ENCODE data around the gene ODAD3.
"Not testable (repeated sequence)": the region's sequence is repeated elsewhere in the genome, so short reads cannot be mapped to it uniquely, and the experiment has no call there.

The ODAD3 gene

DNA sequence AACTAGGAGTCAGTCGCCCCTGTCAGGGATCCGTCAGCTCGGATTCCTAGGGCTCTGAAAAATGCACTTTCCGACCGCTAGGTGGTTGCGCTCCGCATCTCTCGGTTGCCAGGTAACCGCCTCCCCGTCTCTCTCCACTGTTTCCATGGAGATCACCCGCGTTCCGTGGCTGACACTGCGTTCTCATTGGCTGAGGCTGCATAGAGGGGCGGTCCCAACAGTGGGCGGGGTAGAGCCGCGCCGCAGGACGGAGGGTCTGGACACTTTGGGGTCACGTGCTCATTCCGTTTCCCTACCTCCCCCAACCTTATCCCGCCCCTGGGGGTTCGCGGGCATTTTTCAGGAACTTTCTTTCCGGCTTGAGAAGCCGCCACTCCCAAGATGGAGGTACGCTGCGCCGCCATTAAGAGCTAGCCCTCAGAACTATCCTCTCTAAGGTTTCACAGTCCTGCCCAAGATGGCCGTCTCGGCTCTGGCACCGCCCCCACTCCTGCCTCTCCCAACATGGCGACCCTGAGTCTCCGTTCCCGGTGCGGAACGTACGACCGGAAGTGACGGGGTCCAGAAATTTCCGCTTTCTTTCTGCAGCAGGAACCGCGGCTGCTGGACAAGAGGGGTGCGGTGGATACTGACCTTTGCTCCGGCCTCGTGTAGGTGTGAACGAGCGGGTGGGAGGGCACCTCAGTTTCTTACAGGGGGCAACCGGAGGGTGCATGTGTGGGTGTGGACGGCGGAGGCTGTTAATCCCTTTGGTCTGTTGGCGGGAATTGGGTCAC lies at the start of gene ODAD3, which contains the start of gene PRKCSH:
ODAD3 (minus strand) TSS at position 65 of the 776 bp plus-strand sequence. CDS start 105 bp downstream, outside the sequence.
PRKCSH (plus strand) TSS at position 579 of the 776 bp plus-strand sequence. CDS start 483 bp downstream, outside the sequence.
- H3K27me3 Mint-ChIP-seq: no peaks in the 10 kb centered on the region
- peaks cover 36% of the 10 kb centered on the region for H3K4me1 Mint-ChIP-seq
- H3K27ac Mint-ChIP-seq: peak within 1 kb of the TSS; percentile 94
- ATAC-seq: peak; percentile 97
- H3K9me3 Mint-ChIP-seq: no peaks in the 10 kb centered on the region
- peak within 1 kb of the TSS; percentile 96 for H3K4me3 Mint-ChIP-seq
- peaks cover 27% of the 10 kb centered on the region for H3K36me3 Mint-ChIP-seq

DNA sequence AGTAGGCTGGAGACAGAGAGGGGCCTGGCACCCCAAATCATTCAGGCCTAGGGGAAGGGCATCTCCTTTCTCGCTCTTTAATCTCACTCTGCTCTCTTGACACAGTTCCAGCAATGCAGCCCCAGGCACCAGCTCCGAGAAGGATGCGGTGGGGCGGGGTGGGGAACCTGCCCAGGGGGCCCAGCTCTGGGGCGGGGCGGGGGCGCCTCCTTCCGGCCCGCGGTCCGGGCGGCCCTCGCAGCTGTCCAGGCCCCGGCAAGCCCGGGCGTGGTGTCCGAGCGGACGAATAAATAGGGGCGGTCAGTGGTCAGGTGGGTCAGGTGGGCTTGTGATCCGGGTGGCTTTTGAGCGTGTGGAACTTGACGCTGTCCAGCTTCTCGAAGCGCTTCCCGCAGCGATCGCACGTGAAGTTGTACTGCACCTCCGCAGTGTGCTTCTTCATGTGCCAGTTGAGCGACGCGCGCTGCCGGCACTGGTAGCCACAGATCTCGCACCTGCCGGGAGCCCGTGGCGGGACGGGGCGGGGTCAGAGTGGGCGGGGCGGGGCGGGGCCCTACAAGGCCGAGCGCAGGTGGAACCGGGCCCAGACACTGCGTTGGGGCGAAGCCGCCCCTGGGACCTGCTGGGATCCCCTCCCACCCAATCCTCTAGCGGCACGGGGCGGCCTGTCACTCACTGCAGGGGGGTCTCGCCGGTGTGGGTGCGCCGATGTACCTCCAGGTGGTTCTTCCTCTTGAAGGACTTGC lies 48.6 kb upstream of the ODAD3 start:
- no peaks in the 10 kb centered on the region for H3K9me3 Mint-ChIP-seq
- no peak overlapping the region for H3K4me3 Mint-ChIP-seq
- no peak for ATAC-seq
- peak overlapping the region; percentile 88 for H3K27ac Mint-ChIP-seq
- H3K27me3 Mint-ChIP-seq: peaks cover 33% of the 10 kb centered on the region
- peaks cover 31% of the 10 kb centered on the region for H3K4me1 Mint-ChIP-seq
- H3K36me3 Mint-ChIP-seq: peaks cover 25% of the 10 kb centered on the region

DNA sequence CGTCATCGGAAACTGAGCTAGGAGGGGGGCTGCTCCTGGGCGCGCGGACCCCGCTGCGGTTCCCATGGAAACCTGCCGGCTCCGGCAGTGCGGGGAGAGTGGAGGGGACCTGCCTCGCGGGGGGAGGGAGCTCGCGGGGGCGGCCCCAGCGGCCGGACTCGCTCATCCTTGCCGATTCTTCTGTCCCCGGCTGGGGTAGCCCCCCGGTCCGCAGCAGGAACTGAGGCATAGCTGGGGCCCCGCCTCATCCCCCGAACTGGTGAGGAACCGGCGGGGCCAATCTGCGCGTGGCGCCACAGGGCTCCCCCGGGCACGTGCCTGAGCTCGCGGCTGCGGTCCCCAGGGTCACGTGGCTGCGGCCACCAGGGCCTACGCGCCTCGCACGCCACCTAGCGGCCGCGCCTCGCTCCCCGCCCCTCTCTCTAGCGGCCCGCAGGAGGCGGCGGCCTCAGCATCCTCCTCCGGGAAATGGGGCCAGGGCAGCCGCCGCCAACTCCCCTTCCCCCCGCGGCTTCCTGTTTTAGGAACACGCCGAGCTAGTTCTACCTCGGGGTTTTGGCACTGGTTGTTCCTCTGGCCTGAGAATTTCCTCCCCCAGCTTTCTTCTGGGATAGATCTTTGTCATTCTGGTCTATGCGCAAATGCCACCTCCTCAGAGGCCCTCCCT lies 47.6 kb upstream of the ODAD3 start:
- Mint-ChIP-seq H3K4me1 (peaks cover 35% of the 10 kb centered on the region), H3K4me3 (peak overlapping the region; percentile 81), H3K36me3 (peaks cover 23% of the 10 kb centered on the region), H3K27me3 (peaks cover 38% of the 10 kb centered on the region), H3K27ac (peak overlapping the region; percentile 88), H3K9me3 (no peaks in the 10 kb centered on the region)
- peak; percentile 85 for ATAC-seq

DNA sequence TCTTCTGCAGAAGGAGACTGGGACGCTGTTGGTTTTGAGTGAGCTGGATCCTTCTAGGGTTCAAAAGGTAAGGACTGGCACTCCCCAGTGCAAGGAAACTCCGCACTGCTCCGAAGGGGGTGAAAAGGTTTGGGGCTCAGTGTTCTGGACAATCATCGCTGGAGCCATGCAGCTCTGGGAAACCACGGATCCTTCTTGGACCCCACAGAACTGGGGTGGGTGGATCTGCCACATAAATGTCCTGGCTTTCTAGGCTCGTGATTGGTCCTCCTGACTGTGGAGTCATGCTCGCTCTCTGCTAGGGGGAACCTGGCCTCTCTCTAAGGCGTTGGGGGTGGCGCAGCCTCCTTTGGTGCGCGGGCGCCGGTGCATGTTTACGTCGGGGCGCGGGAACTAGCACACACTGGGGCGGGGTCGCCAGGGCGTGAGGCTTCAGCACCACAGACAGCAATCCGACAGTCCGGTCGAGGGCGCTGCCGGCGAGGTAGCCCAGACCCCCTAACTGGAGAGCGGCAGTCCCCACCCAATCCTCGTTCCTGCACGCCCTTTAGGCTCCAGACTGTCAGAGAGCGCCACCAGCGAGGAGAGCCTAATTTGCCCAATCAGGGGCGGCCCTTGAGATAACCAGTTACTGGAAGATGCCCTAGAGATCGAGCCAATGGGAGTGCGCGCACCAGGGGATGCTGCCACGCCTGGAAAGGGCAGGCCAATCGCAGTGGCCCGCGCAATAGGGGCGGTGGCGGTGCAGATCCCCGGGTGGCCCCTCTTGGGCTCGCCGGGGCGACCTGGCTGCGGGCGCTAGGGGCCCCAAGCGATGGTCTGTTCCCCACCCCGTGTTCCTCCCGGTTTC lies 46.8 kb upstream of the ODAD3 start:
- ATAC-seq: peak; percentile 82
- Mint-ChIP-seq H3K9me3 (no peaks in the 10 kb centered on the region), H3K27me3 (peaks cover 38% of the 10 kb centered on the region), H3K27ac (peak overlapping the region; percentile 88), H3K4me1 (peaks cover 35% of the 10 kb centered on the region), H3K36me3 (peaks cover 16% of the 10 kb centered on the region), H3K4me3 (peak overlapping the region; percentile 81)

DNA sequence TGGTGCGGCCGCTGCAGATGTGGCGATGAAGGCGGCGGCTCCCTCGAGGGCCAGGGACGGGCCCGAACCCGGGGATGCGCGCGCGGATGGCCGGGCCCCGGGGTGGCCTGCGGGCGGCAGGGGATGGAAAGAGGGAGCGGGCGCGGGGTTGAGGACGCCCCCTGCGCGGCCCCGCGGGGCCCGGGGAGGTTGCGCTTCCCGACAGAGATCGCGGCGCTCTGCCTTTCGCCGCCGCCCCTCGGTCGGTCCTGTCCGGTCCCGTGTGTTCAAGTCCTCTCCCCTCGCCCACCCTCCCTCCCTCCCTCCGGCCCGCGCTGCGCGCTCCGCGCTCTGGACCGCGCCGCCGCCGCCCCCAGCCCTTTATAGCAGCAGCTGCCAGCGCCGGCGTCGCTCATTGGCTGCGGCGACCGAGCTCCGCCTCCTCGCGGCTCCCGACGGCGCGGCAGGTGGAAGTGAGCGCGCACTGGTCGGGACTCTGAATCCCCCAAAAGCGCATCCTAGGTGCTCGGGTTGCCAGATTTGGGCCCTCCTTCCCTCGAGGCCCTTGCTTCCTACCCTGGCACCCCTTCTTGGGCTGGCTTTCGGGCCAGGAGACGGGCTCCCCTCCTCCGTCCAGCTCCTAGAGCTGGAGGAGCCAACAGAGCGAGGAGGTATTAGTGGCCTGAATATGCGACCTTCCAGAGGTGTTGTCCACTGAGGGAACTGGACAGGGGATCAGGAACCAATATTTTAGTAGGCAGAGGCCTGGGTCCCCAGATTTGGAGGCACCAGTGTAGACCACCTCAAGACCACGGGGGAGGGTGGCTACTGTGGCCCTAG lies 46.0 kb upstream of the ODAD3 start, which contains the start of gene ELAVL3:
ELAVL3 (minus strand) TSS at position 332 of the 819 bp plus-strand sequence. CDS start 438 bp downstream, outside the sequence.
- Mint-ChIP-seq H3K9me3 (no peaks in the 10 kb centered on the region), H3K4me1 (peaks cover 35% of the 10 kb centered on the region), H3K27me3 (peaks cover 38% of the 10 kb centered on the region), H3K36me3 (peaks cover 16% of the 10 kb centered on the region), H3K27ac (no peak within 1 kb of the TSS), H3K4me3 (peak within 1 kb of the TSS; percentile 81)
- ATAC-seq: no peak

DNA sequence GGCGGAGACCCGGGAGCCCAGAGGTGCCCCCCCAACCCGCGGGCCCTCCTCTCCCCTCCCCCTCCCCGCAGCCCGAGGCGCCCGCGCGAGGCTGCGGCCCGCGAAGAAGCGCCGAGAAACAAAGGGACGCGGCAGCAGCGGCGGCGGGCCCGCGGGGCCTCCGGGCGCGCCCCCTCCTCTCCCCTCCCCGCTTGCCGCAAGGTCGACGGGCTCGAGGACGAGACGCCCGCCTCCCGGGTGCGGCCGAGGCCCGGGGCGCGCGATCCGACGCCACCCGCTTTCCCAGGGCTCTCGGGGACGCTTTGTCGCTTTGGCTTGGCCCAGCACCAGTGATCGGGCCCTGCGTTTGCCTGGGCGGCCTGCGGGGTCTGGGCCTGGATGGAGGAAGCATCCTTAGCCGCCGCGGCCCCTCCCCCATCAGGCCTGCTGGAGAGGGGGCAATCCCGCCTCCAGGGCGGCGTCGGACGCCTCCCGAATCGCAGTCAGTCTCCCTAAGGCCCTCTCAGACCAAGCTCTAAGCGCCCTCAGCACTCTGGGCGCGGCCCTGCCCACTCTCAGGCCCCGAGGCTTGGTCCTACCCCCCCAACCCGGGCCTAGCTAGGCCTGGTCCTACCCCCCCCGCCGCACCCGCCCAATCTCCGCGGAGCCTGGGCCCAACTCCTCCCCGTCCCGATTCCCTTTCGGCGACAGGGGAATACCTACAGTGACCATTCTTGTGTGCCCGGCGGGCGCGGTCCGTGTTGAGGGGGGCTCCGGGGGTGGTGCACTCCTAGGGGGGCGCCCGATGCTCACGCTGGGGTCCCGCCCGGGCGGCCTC lies 45.2 kb upstream of the ODAD3 start:
- H3K36me3 Mint-ChIP-seq: peaks cover 9% of the 10 kb centered on the region
- peaks cover 38% of the 10 kb centered on the region for H3K27me3 Mint-ChIP-seq
- H3K4me1 Mint-ChIP-seq: peaks cover 35% of the 10 kb centered on the region
- no peak overlapping the region for H3K27ac Mint-ChIP-seq
- no peaks in the 10 kb centered on the region for H3K9me3 Mint-ChIP-seq
- ATAC-seq: no peak
- no peak overlapping the region for H3K4me3 Mint-ChIP-seq

DNA sequence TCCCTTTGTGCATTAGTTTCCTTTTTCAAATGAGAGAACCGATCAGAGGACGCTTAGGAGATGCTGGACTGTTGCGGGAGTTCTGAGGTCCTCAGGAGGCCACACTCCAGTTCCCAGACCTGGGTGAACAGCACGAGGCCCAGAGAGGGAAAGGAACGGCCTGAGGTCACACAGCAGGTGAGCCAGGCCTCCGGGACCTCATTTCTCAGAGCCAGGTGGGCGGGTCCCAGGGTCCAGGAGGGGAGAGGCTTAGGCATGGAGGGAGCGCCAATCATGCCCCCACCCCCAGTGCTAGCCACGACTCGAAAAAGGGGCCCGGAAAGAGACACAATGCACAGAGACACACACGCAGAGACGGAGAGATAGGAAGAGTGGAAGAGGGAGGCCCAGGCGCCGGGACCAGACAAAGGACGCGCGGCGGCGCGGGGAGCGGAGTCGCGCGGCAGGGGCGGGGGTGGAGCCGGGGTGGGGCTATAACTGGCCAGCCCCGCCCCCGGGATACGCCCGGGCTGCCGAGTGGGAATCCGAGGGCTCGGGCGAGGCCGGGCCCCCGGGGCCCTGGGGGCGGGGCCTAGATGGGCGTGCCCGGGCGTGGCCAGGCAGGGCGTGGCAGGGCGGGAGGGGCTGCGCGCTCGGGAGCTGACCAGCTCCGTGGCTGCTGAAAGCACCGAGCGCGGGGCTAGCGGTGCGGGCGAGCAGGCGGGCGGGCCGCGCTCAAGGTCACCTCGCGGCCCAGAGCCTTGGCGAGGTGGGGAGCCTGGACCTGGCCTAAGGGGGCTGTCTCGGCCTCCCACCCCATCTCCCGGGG lies 44.4 kb upstream of the ODAD3 start:
- H3K9me3 Mint-ChIP-seq: no peaks in the 10 kb centered on the region
- peaks cover 38% of the 10 kb centered on the region for H3K27me3 Mint-ChIP-seq
- peaks cover 5% of the 10 kb centered on the region for H3K36me3 Mint-ChIP-seq
- H3K27ac Mint-ChIP-seq: peak overlapping the region; percentile 0
- ATAC-seq: no peak
- H3K4me1 Mint-ChIP-seq: peaks cover 35% of the 10 kb centered on the region
- H3K4me3 Mint-ChIP-seq: peak overlapping the region; percentile 49

DNA sequence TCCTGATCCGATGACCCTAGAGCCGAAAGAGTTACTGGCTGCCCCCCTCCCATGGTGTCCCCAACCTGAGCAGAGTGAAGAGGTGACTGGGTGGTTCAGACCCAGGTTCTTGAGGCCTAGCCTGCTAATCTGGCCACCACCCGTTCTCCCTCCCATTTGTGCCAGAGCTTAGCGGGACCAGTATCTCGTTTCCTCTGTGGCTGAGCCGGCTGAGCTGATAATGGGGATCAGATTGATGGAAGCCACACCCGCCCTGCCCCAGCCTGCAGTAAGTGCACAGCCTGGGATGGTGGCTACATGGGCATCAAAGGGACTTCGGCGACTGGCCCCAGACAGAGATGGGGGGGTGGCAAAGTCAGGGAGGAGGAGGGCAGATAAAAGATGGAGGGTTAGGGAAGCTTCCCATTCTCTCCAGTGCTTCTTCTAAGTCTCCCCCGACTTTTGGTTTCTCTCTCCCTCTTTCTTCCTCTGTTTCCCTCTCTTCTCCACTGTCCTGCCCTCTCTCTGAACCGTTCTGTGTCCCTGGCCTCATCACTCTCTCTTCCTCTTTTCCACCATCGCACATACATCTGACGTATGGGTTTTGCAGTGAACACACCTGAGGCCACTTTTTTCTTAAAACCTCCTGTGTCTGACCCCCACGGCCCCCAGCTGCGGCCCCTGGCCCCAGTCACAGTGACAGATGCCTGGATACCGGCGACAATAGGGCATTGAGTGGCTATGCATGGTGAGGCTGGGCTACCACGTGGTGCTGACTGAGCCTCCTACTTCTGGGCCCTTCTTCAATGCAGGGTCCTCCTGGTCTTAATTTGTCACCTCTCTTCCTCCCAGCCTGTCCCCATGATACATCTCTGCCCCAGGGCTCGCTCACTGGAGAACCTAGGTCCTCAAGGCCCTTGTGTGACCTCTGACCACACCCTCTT lies 43.5 kb upstream of the ODAD3 start:
- ATAC-seq: no peak
- Mint-ChIP-seq H3K9me3 (no peaks in the 10 kb centered on the region), H3K36me3 (no peaks in the 10 kb centered on the region), H3K27me3 (peaks cover 38% of the 10 kb centered on the region), H3K4me1 (peaks cover 35% of the 10 kb centered on the region), H3K27ac (peak overlapping the region; percentile 0), H3K4me3 (no peak overlapping the region)

DNA sequence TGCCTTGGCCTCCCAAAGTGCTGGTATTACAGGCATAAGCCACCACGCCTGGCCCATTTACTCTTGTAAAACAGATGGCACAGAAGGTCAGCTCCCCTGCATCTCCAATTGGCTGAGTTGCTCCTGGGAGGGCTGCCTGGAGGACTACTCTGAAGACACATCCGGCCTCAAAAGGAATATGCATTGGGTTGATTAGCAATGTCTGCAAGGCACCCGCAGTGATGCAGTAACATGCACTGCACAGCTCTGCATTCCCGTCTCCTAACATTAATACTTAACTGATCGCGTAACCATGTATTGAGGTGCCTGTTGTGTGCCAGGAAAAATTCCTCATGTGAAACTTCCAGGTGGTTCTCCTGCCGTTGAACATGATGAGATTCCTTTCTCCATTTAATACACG lies 40.9 kb upstream of the ODAD3 start:
- Mint-ChIP-seq H3K27ac (no peak overlapping the region), H3K27me3 (peaks cover 26% of the 10 kb centered on the region), H3K4me3 (no peak overlapping the region)

DNA sequence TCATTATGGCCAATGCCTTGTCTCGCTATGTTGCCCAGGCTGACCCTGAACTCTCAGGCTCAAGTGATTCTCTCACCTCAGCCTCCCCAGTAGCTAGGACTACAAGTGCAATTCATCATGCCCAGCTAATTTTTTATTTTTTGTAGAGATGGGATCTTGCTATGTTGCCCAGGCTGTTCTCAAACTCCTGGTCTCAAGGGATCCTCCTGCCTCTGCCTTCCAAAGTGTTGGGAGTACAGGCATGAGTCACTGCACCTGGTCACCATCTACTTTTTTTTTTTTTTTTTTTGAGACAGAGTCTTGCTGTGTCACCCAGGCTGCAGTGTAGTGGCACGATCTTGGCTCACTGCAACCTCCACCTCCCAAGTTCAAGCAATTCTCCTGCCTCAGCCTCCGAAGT lies 40.4 kb upstream of the ODAD3 start:
- not testable (repeated sequence) for ATAC-seq, H3K4me3 Mint-ChIP-seq, H3K36me3 Mint-ChIP-seq, H3K9me3 Mint-ChIP-seq, H3K27ac Mint-ChIP-seq
- Mint-ChIP-seq H3K4me1 (peaks cover 13% of the 10 kb centered on the region), H3K27me3 (peaks cover 25% of the 10 kb centered on the region)

More for the DNA sequence above, 40.9 kb upstream of the ODAD3 start:
- H3K36me3 Mint-ChIP-seq: no peaks in the 10 kb centered on the region
- peaks cover 13% of the 10 kb centered on the region for H3K4me1 Mint-ChIP-seq
- no peaks in the 10 kb centered on the region for H3K9me3 Mint-ChIP-seq
- no peak for ATAC-seq

DNA sequence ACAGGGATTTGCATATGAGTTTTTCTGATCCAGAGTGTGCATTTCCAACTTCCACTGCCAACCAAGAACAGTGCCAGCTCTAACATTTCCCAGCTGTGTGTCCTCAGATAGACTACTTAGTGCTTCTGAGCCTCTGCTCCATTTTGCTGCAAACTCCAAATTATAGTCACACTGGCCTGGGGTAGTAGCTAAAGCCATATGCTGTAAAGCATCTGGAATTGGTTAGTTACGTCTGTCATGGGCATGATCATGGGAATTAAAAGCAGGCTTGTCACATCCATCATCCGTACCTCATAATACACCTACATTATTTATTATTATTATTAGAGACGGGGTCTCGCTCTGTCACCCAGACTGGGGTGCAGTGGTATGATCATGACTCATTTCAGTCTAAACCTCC lies 38.8 kb upstream of the ODAD3 start:
- peaks cover 6% of the 10 kb centered on the region for H3K4me1 Mint-ChIP-seq
- no peaks in the 10 kb centered on the region for H3K36me3 Mint-ChIP-seq
- H3K27me3 Mint-ChIP-seq: peaks cover 17% of the 10 kb centered on the region
- H3K9me3 Mint-ChIP-seq: no peaks in the 10 kb centered on the region
- ATAC-seq: no peak
- no peak overlapping the region for H3K4me3 Mint-ChIP-seq
- no peak overlapping the region for H3K27ac Mint-ChIP-seq

Data from stimulated activated memory B cell treated with anti-CD40 and anti-IgM and Interleukin-4, amounts not matched to agents 10 μg/mL and 1 μg/mL and 100 μg/mL, for 72 hours (primary cell).